Occipital lobe (tissue), 2 donors: Measurements from ENCODE around the gene TRIM26. TPM values are rescaled to one million over a fixed set of nuclear protein-coding genes. Genes with fewer than 3 reads are reported as not detected.
"Not testable (repeated sequence)": the region's sequence is repeated elsewhere in the genome, so short reads cannot be mapped to it uniquely, and the experiment has no call there.

ENCODE experiments used
- DNase-seq: peaks from one replicate; lab custom pipeline; 2025; lab: John Stamatoyannopoulos, UW
- total RNA-seq: library from RNA; depleted of rRNA; stranded (reverse); fragments of >200 nt; gene quantifications from one replicate; pipeline ENCODE4 v1.2.3, GENCODE V29; 2014

Gene TRIM26
- total RNA-seq, 1 donor from 2014 or later: 12.8 TPM

- DNase-seq: no peak
Measured at GRCh38 chr6:30171677-30172471, 41.3 kb downstream of the TRIM26 start.

- no peak for DNase-seq
Measured at GRCh38 chr6:30169658-30170614, 43.3 kb downstream of the TRIM26 start.

GRCh38 chr6:30168741-30169140 is 44.5 kb downstream of the TRIM26 start:
- DNase-seq: no peak

- no peak for DNase-seq
Measured at GRCh38 chr6:30167101-30167500, 46.1 kb downstream of the TRIM26 start.

GRCh38 chr6:30165238-30165637 is 48.0 kb downstream of the TRIM26 start:
- DNase-seq: not testable (repeated sequence)

- DNase-seq: no peak
Measured at GRCh38 chr6:30164714-30165113, 48.5 kb downstream of the TRIM26 start.

GRCh38 chr6:30163918-30164654 is 49.1 kb downstream of the TRIM26 start:
- DNase-seq: no peak

- no peak for DNase-seq
Measured at GRCh38 chr6:30163090-30163917, 49.9 kb downstream of the TRIM26 start, which contains the start of gene TRIM15. TRIM15 (plus strand) TSS chr6:30163546; CDS start chr6:30163685, 139 bp downstream.

- no peak for DNase-seq
Measured at GRCh38 chr6:30162265-30163089, 50.7 kb downstream of the TRIM26 start.

- no peak for DNase-seq
Measured at GRCh38 chr6:30160785-30161531, 52.2 kb downstream of the TRIM26 start, which contains the start of gene TRIM10. TRIM10 (minus strand) TSS chr6:30161211; CDS start chr6:30160858, 353 bp downstream.

GRCh38 chr6:30160008-30160784 is 53.0 kb downstream of the TRIM26 start:
- no peak for DNase-seq

GRCh38 chr6:30158475-30159040 is 54.6 kb downstream of the TRIM26 start:
- no peak for DNase-seq

GRCh38 chr6:30157999-30158398 is 55.2 kb downstream of the TRIM26 start:
- no peak for DNase-seq

GRCh38 chr6:30157581-30157980 is 55.6 kb downstream of the TRIM26 start:
- DNase-seq: no peak

- no peak for DNase-seq
Measured at GRCh38 chr6:30156774-30157173, 56.4 kb downstream of the TRIM26 start.

GRCh38 chr6:30156262-30156599 is 57.0 kb downstream of the TRIM26 start:
- DNase-seq: no peak

GRCh38 chr6:30155520-30156261 is 57.5 kb downstream of the TRIM26 start:
- DNase-seq: no peak
